COLO668 (cell line): ENCODE results near the gene TMEM108.

ENCODE experiments used
- DNase-seq: peaks from one replicate; lab custom pipeline; 2025; ENCODE audit not compliant: unreplicated experiment; lab: John Stamatoyannopoulos, UW

Gene TMEM108

GRCh38 chr3:133380481-133381225, 342.5 kb downstream of the TMEM108 start:
- no peak for DNase-seq

DNA sequence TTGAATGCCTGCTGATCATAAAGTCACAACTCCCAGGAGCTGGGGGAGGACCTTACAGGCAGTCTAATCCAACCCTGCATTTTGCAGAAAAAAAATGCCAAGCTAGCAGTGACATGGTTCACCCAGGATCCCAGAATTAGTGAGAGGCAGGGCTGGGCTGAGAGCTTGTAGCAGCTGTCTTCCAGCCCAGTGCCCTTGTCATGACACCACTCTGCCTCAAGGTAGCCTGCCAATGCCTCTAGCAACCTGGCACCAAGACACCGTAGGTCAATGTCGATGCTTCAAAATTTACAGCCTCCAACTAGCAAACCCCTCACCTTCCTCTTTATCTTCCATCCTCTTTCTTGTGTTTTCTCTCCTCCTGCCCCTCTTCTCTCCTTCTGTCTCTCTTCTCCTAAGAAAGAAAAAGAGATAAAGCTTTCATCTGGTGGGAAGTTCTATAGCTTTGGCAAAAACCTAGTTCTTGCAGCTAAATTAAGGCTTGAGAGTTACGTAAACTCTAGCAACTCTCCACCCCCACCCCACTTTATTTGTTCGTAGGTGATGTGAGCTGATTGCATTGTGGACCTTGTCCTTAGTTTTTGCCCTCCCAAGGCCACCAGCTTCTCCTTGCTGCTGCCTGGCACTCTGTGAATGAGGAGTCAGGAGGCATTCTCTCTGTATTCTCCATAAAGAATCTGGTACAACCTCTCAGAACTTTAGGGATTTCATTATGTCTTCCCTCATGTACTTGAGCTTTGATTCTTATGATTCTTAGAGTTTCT, 343.3 kb downstream of the TMEM108 start:
- no peak for DNase-seq

DNA sequence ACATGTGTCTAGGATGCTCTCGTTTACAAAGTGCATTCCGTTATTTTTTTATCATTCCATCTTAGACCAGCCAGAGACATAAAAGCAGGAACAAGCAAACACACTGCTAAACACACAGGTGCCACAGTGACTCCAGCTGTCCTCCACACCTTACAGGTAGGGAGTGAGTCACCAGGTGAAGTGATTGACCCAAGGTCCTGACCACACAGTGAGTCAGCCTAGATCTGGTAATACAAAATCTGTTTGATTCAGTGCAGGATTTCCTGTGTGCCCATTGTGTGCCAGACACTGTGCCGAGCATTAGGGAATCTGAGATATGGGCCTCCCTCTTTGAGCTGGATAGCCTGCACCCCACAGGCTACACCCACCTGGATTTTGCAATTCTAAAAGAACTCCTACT, 345.0 kb downstream of the TMEM108 start:
- peak; percentile 38 for DNase-seq

GRCh38 chr3:133383741-133384140, 345.6 kb downstream of the TMEM108 start:
- no peak for DNase-seq

GRCh38 chr3:133384331-133385027, 346.3 kb downstream of the TMEM108 start:
- peak; percentile 53 for DNase-seq

GRCh38 chr3:133386876-133387275, 348.7 kb downstream of the TMEM108 start:
- no peak for DNase-seq

DNA sequence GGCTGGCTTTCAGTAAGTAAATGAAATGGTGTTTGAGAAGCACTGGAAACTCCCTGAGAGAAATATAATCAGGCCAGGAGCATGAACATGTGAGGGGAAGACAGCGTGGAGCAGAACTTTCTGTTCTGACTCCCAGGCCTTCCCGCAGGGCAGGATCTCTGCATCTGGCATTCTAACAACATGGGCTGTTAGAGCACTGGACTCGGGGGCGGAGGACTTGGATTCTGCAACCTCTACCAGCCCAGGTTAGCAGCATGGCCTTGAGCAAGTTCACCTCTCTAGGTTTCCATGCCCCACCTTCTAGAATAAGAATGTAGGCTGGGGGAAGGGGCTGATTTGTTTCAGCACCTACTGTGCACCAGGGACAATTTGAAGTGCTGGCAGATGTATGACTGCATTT, 349.1 kb downstream of the TMEM108 start:
- DNase-seq = no peak

GRCh38 chr3:133388696-133389395, 350.7 kb downstream of the TMEM108 start:
- no peak for DNase-seq

DNA sequence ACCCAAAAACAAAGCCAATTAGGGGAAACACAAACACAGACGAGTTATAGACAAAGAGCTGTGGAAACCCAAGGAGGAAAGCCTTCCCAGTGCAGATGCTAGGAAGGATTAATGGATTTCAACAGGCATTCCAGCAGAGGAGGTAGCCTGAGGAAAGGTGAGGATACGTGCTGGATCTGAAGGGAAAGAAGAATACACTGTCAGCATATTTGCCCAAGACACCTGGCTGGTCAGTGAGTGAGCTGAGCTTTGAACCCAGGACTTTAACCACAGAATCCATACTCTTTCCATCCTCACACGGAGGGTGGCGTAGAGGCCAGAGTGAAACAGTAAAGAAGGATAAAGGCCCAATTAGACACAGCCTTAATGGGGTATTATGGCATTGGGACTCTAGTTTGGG, 352.5 kb downstream of the TMEM108 start:
- no peak for DNase-seq

GRCh38 chr3:133393204-133393603, 355.0 kb downstream of the TMEM108 start:
- no peak for DNase-seq

DNA sequence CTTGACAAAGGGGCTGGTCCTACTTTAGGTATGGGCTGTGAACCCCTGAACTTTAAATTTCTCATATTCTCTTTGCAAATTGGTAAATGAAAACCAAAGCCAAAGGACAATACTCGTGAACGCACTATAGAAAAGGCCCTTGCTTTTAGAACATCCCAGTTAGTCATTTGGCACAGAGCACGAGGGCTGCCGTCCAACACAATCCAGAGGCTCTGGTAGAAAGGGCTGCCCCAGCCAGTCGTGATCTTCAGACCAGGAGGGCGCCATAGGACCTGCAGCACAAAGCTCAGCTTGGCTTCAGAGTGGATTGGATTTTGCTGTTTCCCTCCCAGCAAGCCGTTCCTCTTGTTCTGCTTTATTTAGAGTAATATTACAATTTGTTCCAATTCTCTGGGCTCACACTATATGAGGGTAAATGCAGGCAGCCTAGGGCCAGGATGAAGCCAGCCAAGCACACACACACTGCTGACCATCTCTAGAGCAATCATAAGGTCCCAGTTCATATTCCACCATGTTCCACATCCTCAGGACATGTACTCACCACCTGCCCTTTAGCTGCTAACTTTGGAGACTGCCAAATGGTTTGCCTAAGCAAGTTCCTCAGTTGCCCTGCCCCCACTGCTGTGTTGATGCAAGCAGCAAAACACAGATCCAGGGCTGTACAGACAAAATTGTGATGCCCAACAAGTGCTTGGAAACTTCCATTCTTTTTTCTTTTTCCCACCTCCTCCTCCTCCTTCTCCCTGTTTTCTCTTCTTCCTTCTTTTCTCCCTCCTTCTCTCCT, 355.7 kb downstream of the TMEM108 start:
- DNase-seq = no peak

DNA sequence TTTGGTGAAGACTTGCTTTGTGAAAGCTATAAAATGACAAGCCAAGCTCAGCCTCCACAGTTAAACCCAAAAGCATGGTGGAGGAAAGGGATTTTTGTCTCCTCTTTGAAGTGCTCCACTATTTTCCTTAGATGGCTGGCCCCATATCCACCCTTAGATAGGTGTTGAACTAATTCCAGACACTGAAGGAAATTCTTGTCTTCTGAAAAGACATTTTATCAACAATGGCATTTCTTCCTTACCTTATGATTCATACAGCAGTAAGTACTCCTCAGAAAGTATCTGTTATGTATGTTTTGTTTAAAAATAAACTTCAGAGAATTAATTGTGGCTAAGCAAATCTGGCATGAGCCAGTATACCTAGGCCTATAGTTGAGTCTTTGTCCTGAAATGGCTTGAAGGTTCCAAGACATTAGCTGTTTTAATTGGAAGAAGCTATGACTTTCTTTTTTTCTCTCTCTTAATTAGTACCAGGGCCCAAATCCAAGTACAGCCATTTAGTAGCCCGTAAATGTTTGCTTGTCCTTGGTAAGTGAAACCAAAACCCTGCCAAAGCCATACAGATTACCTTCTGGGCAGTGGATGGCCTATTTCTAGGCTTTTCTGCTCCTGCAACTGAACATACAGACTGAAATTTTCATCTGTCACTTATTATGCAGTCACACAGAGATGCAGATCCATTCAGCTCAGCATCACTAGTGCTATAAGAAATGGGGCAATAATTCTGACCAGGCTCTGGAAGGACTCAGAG, 356.5 kb downstream of the TMEM108 start:
- no peak for DNase-seq

- DNase-seq = no peak
These were observed 358.7 kb downstream of the TMEM108 start for GRCh38 chr3:133396906-133397305.

DNA sequence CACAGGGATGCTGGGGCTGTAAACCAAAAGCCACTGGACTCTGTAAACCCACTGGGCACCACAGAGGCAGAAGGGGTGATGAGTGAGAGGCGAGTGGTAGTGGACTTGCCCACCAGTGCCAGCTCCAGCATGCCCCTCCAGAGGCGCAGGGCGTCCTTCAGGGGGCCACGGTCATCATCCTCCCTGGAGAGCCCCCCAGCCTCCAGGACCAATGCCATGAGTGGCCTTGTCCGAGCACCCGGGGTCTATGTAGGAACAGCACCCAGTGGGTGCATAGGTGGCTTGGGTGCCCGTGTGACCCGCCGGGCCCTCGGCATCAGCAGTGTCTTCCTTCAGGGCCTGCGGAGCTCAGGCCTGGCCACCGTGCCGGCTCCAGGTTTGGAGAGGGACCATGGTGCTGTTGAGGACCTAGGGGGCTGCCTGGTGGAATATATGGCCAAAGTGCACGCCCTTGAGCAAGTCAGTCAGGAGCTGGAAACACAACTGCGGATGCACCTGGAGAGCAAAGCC, 361.9 kb downstream of the TMEM108 start, which contains the start of gene BFSP2:
BFSP2 (plus strand) TSS at position 51 of the 510 bp plus-strand sequence; CDS start at position 79, 28 bp downstream.
- no peak for DNase-seq

GRCh38 chr3:133401374-133402135, 363.4 kb downstream of the TMEM108 start:
- DNase-seq = no peak

GRCh38 chr3:133404920-133405319, 366.7 kb downstream of the TMEM108 start:
- no peak for DNase-seq

DNA sequence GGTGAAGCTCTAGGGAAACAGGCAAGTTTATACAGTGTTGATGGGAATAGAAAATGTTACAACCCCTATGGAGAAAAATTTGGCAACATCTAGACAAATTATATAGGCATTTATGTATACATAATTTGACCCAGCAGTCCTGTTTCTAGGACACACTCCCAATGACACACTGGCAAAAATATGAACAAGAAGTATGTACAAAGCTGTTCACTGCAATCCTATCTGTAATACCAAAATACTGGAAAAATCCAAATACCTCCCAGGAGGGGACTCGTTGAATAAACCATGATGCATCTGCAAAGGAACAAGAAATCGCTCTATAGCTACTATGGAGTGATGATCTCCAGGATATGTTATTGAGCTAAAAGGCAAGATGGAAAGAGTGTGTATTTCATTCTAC, 370.2 kb downstream of the TMEM108 start:
- no peak for DNase-seq

GRCh38 chr3:133408961-133409360, 370.8 kb downstream of the TMEM108 start:
- DNase-seq = no peak
